ENCODE measurements around the gene CYTH1. TPM values are rescaled to one million over a fixed set of nuclear protein-coding genes. Genes with fewer than 3 reads are reported as not detected.
A peak's percentile ranks its signal among the peaks of the same experiment; 100 is the strongest.

CYTH1 gene
- total and polyA plus RNA-seq, 10 of the 15 experiments (the other 5 are each of a cell fraction or from before 2014, with no cell fraction given): 6.6 to 188 (median 145) TPM

DNA sequence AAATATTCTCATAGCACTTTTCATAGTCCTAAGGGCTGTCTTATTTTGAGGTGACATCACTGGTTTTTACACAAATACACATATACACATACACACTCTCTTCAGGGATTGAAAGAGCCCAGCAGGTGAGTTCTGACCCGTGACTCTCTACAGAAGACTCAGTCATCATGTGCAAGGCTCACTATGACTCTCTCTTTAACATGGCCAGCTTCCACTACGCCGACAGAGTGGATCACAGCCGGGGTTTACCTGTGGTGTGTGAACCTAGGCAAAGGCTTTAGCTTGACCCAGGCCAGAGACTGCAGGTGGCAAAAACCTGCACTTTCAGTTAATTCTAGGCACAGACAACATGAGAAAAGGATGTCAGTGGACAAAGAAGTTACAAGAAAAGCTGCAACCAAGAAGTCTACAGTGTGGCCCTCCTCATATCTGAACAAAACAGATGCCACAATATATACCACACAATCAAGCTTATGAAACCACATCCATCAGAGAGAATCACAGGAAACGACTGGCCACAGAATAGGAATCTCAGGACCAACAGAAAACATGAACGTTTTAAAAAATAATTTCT, 56.5 kb downstream of the CYTH1 start (continued):
- TF ChIP-seq ZBED1 (IDR thresholded peaks at IDR 0.05; ENCODE audit: borderline replicate concordance) (0 out of 2 replicates have a peak, but pooled peaks have one; percentile 19), CBX3 (IDR thresholded peaks at IDR 0.05; ENCODE audit: borderline replicate concordance, low read depth) (no peak), SREBF1 (IDR thresholded peaks at IDR 0.05; ENCODE audit: low read length) (no peak), POLR2AphosphoS5 (IDR thresholded peaks at IDR 0.05; ENCODE audit: low read length) (no peak), BRCA1 (IDR thresholded peaks at IDR 0.05; ENCODE audit: low read depth, low read length) (no peak), ETV6 (conservative IDR thresholded peaks at IDR 0.05 in 1 of 2, IDR thresholded peaks at IDR 0.05 in 1 of 2; ENCODE audit: borderline replicate concordance in 1 of 2, low read depth in 1 of 2) (no peak), NRF1 (conservative IDR thresholded peaks at IDR 0.05; ENCODE audit: low read depth, low read length) (no peak), EGR1 (IDR thresholded peaks at IDR 0.05; ENCODE audit: borderline replicate concordance in 1 of 2, low read depth in 2 of 2, low read length in 2 of 2) (no peak), TAF1 (IDR thresholded peaks at IDR 0.05; ENCODE audit: borderline replicate concordance, low read depth, low read length) (no peak), ESRRA (IDR thresholded peaks at IDR 0.05; ENCODE audit: low read length) (no peak), USF2 (IDR thresholded peaks at IDR 0.05; ENCODE audit: borderline replicate concordance, low read depth, low read length) (no peak), JUND (IDR thresholded peaks at IDR 0.05; ENCODE audit: low read depth, low read length) (0 out of 2 replicates have a peak, but pooled peaks have one; percentile 20), SMAD5 (IDR thresholded peaks at IDR 0.05; ENCODE audit: low read depth) (no peak), NR2C2 (IDR thresholded peaks at IDR 0.05; ENCODE audit: borderline replicate concordance, control insufficient read depth, insufficient read length, low read depth) (no peak), SKIL (IDR thresholded peaks at IDR 0.05; ENCODE audit: low read depth, poor library complexity, severe bottlenecking) (peak; percentile 24), MEF2B (IDR thresholded peaks at IDR 0.05; ENCODE audit: partially characterized antibody, poor library complexity, severe bottlenecking) (no peak), TARDBP (IDR thresholded peaks at IDR 0.05; ENCODE audit: borderline replicate concordance) (no peak), SUPT20H (IDR thresholded peaks at IDR 0.05; ENCODE audit: borderline replicate concordance, control insufficient read depth, low read depth, low read length) (no peak), MEF2A (IDR thresholded peaks at IDR 0.05; ENCODE audit: insufficient read depth, low read depth, low read length) (no peak), CREM (IDR thresholded peaks at IDR 0.05; ENCODE audit: low read depth) (0 out of 2 replicates have a peak, but pooled peaks have one; percentile 47), RFX5 (IDR thresholded peaks at IDR 0.05; ENCODE audit: low read depth, low read length) (no peak), NBN (IDR thresholded peaks at IDR 0.05) (no peak), GABPA (IDR thresholded peaks at IDR 0.05; ENCODE audit: low read depth) (no peak), MYC (IDR thresholded peaks at IDR 0.05; ENCODE audit: insufficient read depth, insufficient read length, insufficient replicate concordance, low read length, severe bottlenecking) (no peak)
- TF ChIP-seq, protein P1, sequence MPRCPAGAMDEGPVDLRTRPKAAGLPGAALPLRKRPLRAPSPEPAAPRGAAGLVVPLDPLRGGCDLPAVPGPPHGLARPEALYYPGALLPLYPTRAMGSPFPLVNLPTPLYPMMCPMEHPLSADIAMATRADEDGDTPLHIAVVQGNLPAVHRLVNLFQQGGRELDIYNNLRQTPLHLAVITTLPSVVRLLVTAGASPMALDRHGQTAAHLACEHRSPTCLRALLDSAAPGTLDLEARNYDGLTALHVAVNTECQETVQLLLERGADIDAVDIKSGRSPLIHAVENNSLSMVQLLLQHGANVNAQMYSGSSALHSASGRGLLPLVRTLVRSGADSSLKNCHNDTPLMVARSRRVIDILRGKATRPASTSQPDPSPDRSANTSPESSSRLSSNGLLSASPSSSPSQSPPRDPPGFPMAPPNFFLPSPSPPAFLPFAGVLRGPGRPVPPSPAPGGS (IDR thresholded peaks at IDR 0.05; ENCODE audit: borderline replicate concordance, insufficient read depth, low read depth, low read length, poor library complexity, severe bottlenecking): peak; percentile 44
- TF ChIP-seq, protein P2, sequence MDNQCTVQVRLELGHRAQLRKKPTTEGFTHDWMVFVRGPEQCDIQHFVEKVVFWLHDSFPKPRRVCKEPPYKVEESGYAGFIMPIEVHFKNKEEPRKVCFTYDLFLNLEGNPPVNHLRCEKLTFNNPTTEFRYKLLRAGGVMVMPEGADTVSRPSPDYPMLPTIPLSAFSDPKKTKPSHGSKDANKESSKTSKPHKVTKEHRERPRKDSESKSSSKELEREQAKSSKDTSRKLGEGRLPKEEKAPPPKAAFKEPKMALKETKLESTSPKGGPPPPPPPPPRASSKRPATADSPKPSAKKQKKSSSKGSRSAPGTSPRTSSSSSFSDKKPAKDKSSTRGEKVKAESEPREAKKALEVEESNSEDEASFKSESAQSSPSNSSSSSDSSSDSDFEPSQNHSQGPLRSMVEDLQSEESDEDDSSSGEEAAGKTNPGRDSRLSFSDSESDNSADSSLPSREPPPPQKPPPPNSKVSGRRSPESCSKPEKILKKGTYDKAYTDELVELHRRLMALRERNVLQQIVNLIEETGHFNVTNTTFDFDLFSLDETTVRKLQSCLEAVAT (IDR thresholded peaks at IDR 0.05): no peak

Data from GM12878 (cell line).